Memory B cell (primary cell): ENCODE data around the gene IFNA6.

ENCODE experiments used
- ATAC-seq: fragments of 150-1000 bp; cut with Tn5 transposase; 2 replicates; pipeline ENCODE4 v1.10.0; 2021; ENCODE audit warnings: low read depth, mild to moderate bottlenecking, moderate library complexity
- DNase-seq, 2 donors: peaks; one replicate each; pipeline ENCODE4 v3.0.0; 2022; ENCODE audit warnings: low spot score in 2 of 2
- H3K27ac Mint-ChIP-seq: one replicate; pipeline ENCODE4 v1.8.0; 2022; ENCODE audit warnings: mild to moderate bottlenecking, moderate library complexity, mixed read lengths
- H3K27me3 Mint-ChIP-seq: one replicate; pipeline ENCODE4 v1.8.0; 2022; ENCODE audit warnings: mixed read lengths
- H3K36me3 Mint-ChIP-seq: one replicate; pipeline ENCODE4 v1.8.0; 2022; ENCODE audit warnings: mild to moderate bottlenecking, mixed read lengths
- H3K4me1 Mint-ChIP-seq: one replicate; pipeline ENCODE4 v1.8.0; 2022; ENCODE audit warnings: mixed read lengths
- H3K4me3 Mint-ChIP-seq: one replicate; pipeline ENCODE4 v1.8.0; 2022; ENCODE audit warnings: mild to moderate bottlenecking, moderate library complexity, mixed read lengths
- H3K9me3 Mint-ChIP-seq: one replicate; pipeline ENCODE4 v1.8.0; 2022; ENCODE audit warnings: mixed read lengths

The IFNA6 gene

GRCh38 chr9:21316860-21317259 is 33.8 kb downstream of the IFNA6 start:
- Mint-ChIP-seq H3K27ac (no peak overlapping the region), H3K36me3 (peaks cover 6% of the 10 kb centered on the region), H3K27me3 (peaks cover 1% of the 10 kb centered on the region), H3K4me3 (no peak overlapping the region), H3K9me3 (no peaks in the 10 kb centered on the region), H3K4me1 (no peaks in the 10 kb centered on the region)
- no peak for ATAC-seq
- DNase-seq = no peak

GRCh38 chr9:21316032-21316842 is 34.5 kb downstream of the IFNA6 start:
- Mint-ChIP-seq H3K4me3 (no peak overlapping the region), H3K27ac (no peak overlapping the region), H3K36me3 (peaks cover 3% of the 10 kb centered on the region), H3K9me3 (no peaks in the 10 kb centered on the region), H3K27me3 (peaks cover 1% of the 10 kb centered on the region), H3K4me1 (no peaks in the 10 kb centered on the region)
- ATAC-seq (no peak), DNase-seq (no peak)

GRCh38 chr9:21314152-21314551 is 36.5 kb downstream of the IFNA6 start:
- Mint-ChIP-seq H3K36me3 (no peaks in the 10 kb centered on the region), H3K9me3 (no peaks in the 10 kb centered on the region), H3K27ac (no peak overlapping the region), H3K27me3 (peaks cover 5% of the 10 kb centered on the region), H3K4me3 (no peak overlapping the region), H3K4me1 (no peaks in the 10 kb centered on the region)
- ATAC-seq (no peak), DNase-seq (no peak)

DNA sequence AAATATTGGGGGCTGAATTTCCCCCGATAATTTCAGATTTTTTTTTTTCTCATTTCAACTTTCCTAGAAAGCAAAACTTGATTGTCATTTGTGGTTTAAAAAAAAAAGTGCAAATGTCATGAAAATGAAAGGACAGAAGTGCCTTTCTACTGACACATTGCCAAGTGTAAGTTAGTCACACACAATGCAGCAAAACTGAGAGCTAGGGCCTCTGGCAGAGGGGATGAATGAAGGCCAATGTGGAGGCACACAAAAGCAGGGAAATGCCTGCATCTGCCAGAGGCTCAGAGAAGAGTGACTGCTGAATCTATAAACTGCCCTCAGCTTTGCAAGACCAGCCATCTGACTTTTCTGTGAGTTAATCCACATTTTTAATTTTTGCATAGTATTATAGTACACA is 38.8 kb downstream of the IFNA6 start:
- Mint-ChIP-seq H3K4me3 (no peak overlapping the region), H3K4me1 (no peaks in the 10 kb centered on the region), H3K27ac (no peak overlapping the region), H3K36me3 (no peaks in the 10 kb centered on the region), H3K9me3 (no peaks in the 10 kb centered on the region), H3K27me3 (peaks cover 8% of the 10 kb centered on the region)
- DNase-seq (no peak), ATAC-seq (no peak)

- Mint-ChIP-seq H3K9me3 (no peaks in the 10 kb centered on the region), H3K4me3 (no peak within 1 kb of the TSS), H3K27me3 (peaks cover 25% of the 10 kb centered on the region), H3K27ac (no peak within 1 kb of the TSS), H3K4me1 (no peaks in the 10 kb centered on the region), H3K36me3 (no peaks in the 10 kb centered on the region)
- ATAC-seq (no peak), DNase-seq (no peak)
Observed at GRCh38 chr9:21305213-21305612, 45.5 kb downstream of the IFNA6 start, which contains the start of gene IFNA5. TSS of gene IFNA5 (minus strand) at chr9:21305313. CDS start at chr9:21305256, 57 bp downstream.
